Dermis microvascular lymphatic vessel endothelial cell (primary cell): ENCODE measurements around the gene DTNB. TPM values are rescaled to one million over a fixed set of nuclear protein-coding genes. Genes with fewer than 3 reads are reported as not detected.
"Not testable (repeated sequence)": the region's sequence is repeated elsewhere in the genome, so short reads cannot be mapped to it uniquely, and the experiment has no call there.

Experiments
- DNase-seq, 2 donors: peaks; one replicate each; pipeline versions ENCODE4 v3.0.0 to v3.0.0-alpha.2; 2010; ENCODE audit warnings: low read depth in 2 of 2
- total RNA-seq: library from RNA; depleted of rRNA; stranded (reverse); fragments of >200 nt; gene quantifications from 2 replicates; pipeline ENCODE4 v1.2.1, GENCODE V29; 2014

DTNB gene
- total RNA-seq, 1 donor from 2014 or later, result 4.9 TPM

GRCh38 chr2:25546852-25547251 lies 126.5 kb downstream of the DTNB start:
- DNase-seq, result no peak

- no peak for DNase-seq
Measured at GRCh38 chr2:25545899-25546298, 127.5 kb downstream of the DTNB start.

GRCh38 chr2:25544445-25544844 lies 128.9 kb downstream of the DTNB start:
- DNase-seq, result no peak

GRCh38 chr2:25543939-25544338 lies 129.4 kb downstream of the DTNB start:
- DNase-seq, result no peak

DNA sequence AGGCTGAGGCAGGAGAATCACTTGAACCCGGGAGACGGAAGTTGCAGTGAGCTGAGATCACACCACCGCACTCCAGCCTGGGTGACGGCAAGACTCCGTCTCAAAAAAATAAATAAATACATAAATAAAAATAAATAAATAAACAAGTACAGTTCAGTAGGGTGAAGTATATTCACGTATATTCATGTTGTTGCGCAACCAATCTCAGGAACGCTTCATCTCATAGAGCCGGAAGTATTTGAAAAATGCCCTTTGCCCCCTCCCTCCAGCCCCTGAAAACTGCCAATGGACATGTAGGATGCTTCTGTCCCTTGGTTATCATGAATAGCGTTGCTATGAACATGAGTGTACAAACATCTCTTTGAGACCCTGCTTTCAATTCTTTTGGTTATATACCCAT lies 132.0 kb downstream of the DTNB start:
- DNase-seq, result no peak

- DNase-seq, result no peak
Measured at GRCh38 chr2:25539136-25539535, 134.2 kb downstream of the DTNB start.

DNA sequence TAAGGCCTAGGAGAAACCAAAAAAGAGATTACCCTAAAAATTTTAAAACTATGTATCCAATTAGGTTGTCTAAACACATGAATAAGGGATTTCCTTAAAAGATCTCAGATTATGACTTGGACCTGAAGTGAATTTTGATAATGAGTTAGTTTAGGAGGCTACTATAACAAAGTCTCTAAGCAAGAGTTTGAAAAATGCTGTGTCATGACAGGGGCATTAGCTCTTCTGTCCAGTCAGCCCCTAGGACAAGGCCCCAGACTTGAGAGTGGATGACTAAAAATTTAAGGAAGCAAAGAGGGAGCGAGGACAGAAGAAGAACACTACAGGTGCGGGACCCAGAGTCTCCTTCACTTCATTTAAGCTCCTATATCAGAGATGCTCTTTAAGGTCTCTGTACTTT lies 135.9 kb downstream of the DTNB start:
- DNase-seq, result no peak

DNA sequence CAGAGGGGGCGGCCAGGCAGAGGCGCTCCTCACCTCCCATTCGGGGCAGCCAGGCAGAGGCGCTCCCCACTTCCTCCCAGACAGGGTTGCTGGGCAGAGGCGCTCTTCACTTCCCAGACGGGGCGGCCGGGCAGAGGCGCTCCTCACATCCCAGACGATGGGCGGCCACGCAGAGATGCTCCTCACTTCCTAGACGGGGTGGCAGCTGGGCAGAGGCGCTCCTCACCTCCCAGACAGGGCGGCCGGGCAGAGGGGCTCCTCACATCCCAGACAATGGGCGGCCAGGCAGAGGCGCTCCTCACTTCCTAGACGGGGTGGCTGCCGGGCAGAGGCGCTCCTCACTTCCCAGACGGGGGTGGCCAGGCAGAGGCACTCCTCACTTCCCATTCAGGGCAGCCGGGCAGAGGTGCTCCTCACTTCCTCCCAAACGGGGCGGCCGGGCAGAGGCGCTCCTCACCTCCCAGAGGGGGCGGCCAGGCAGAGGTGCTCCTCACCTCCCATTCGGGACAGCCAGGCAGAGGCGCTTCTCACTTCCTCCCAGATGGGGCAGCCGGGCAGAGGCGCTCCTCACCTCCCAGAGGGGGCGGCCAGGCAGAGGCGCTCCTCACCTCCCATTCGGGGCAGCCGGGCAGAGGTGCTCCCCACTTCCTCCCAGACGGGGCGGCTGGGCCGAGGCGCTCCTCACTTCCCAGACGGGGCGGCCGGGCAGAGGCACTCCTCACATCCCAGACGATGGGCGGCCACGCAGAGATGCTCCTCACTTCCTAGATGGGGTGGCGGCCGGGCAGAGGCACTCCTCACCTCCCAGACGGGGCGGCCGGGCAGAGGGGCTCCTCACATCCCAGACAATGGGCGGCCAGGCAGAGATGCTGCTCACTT lies 137.7 kb downstream of the DTNB start:
- not testable (repeated sequence) for DNase-seq

DNA sequence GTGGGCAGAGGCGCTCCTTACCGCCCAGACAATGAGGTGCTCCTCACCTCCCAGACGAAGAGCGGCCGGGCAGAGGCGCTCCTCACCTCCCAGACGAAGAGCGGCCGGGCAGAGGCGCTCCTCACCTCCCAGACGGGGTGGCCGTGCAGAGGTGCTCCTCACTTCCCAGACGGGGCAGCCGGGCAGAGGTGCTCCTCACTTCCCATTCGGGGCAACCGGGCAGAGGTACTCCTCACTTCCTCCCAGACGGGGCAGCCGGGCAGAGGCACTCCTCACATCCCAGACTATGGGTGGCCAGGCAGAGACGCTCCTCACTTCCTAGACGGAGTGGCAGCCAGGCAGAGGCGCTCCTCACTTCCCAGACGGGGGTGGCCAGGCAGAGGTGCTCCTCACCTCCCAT lies 138.4 kb downstream of the DTNB start:
- not testable (repeated sequence) for DNase-seq

- no peak for DNase-seq
Measured at GRCh38 chr2:25534455-25534854, 138.9 kb downstream of the DTNB start.

DNA sequence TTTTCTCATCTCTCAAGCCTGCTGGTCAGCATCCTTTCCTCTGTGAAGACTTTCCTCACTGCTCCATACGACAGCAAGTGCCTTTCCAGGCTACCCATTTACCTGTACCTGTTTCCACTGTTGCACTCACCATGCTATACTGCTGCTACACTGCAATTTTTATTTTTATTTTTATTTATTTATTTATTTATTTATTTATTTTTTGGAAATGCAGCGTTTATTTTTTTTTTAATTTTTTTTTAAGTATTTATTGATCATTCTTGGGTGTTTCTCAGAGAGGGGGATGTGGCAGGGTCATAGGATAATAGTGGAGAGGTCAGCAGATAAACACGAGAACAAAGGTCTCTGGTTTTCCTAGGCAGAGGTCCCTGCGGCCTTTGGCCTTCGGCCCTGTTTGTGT lies 139.6 kb downstream of the DTNB start:
- not testable (repeated sequence) for DNase-seq

DNA sequence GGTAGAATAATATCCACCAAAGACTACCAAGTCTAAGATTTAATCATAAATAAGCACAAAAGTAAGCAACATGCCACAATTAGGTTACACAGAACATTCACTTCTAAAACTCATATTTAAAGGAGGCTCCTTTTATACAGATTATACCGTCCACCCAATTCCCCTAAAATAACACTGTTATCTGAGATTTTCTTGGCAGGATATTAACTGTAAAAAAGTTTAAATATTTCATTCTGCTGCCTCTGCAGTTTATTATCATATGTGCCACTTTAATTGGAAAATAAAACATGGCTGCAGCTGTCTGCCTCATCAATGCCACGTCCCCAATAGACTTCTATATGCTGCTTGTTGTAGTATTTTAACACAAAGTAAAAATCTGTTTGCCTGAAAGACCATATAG lies 140.9 kb downstream of the DTNB start:
- DNase-seq, result no peak

GRCh38 chr2:25529034-25529433 lies 144.3 kb downstream of the DTNB start:
- no peak for DNase-seq

DNA sequence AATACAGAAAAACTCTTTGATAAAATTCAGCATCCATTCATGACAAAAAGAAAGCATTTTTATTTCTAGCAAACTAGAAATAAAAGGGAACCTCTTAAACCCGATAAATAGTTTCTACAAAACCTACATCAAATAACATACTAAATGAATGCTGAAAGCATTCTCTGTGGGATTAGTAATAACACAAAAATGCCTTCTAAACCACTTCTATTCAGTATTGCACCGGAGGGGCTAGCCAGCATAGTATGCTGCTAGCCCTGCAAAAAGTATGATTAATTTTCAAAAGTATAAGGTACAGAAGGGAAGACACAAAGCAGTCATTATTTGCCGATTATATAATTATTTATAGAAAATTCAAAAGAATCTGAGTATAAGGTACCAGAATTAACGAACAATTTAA lies 145.2 kb downstream of the DTNB start:
- DNase-seq, result no peak

DNA sequence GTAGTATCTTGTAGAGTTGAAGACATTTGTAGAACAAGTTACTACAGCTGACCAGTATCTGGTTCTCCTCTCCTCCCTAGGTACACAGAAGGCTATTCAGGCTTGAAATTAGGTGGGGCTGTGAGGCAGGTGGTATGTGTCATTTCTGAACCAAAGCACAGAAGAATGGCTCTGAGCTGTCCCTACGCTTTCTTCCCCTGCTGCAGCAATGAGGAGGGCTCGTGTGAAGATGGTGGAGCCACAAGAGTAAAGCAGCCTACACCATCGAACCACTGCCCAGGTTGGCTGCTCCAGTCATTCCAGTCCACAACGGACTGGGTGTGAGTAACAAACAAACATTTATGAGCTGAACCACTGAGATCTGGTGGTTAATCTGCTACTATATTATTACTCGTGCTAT lies 148.9 kb downstream of the DTNB start:
- no peak for DNase-seq

GRCh38 chr2:25523060-25523459 lies 150.3 kb downstream of the DTNB start:
- no peak for DNase-seq

- DNase-seq, result peak; percentile 68 to 75
Measured at GRCh38 chr2:25521665-25522387, 151.6 kb downstream of the DTNB start.

GRCh38 chr2:25521126-25521525 lies 152.3 kb downstream of the DTNB start:
- DNase-seq, result no peak

GRCh38 chr2:25517701-25518100 lies 155.7 kb downstream of the DTNB start:
- DNase-seq, result peak in 1 of 2 donors; percentile 16

DNA sequence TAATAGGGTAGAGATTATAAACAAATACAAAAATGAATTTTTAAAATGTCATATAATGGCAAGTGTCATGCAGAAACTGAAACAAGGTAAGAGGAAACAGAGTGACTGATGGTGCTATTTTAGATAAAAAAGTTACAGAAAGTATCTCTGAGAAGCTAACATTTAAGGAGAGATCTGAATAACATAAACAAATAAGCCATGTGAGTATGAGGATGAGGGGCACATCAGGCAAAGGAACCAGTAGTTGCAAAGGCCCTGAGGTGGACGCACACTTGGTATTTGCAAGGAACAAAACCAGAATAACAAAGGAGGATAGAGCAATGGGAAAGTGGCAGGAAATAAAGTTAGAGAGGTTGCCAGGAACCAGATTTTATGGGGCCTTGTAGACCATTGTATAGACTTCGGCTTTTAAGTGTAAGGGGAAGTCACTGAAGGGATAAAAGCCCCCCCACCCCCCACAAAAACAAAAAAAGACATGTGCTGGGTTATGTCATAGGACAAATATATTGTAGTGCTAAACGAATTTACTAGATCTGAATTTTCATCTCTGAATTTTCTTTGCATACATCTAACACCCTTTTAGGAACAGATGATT lies 159.2 kb downstream of the DTNB start:
- DNase-seq, result peak in 1 of 2 donors; percentile 9

- no peak for DNase-seq
Measured at GRCh38 chr2:25512707-25513106, 160.7 kb downstream of the DTNB start.

DNA sequence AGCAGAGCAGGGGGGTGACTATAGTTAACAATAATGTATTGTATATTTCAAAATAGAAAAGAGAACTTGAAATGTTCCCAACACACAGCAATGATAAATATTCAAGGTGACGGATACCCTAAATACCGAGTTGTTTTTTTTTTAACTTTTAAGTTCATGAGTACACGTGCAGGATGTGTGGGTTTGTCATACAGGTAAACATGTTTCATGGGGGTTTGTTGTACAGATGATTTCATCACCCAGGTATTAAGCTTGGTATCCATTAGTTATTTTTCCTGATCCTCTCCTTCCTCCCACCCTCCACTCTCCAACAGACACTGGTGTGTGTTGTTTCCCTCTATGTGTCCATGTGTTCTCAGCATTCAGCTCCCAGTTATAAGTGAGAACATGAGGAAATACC lies 167.2 kb downstream of the DTNB start:
- no peak for DNase-seq
